Osteoblast (primary cell): ENCODE measurements around the gene ARFIP2. TPM values are rescaled to one million over a fixed set of nuclear protein-coding genes. Genes with fewer than 3 reads are reported as not detected.

Experiments used
- DNase-seq: peaks from one replicate; pipeline ENCODE4 v3.0.0; 2011; ENCODE audit warnings: low spot score, mixed read lengths; ENCODE audit not compliant: insufficient read length; ENCODE audit errors: missing footprints
- H2AFZ ChIP-seq: 2 replicates; pipeline ENCODE4 v1.6.0; 2011; ENCODE audit warnings: mild to moderate bottlenecking, low read length
- H3K27ac ChIP-seq: 2 replicates; pipeline ENCODE4 v1.5.1; 2011; ENCODE audit warnings: mild to moderate bottlenecking, low read depth, low read length, moderate library complexity
- H3K27me3 ChIP-seq: 2 replicates; pipeline ENCODE4 v1.6.0; 2012; ENCODE audit warnings: mild to moderate bottlenecking, control low read depth, inconsistent platforms, low read length, moderate library complexity; ENCODE audit not compliant: insufficient read depth
- H3K36me3 ChIP-seq: 2 replicates; pipeline ENCODE4 v1.5.1; 2011; ENCODE audit warnings: mild to moderate bottlenecking, low read length, control low read depth, moderate library complexity; ENCODE audit not compliant: insufficient read depth
- H3K4me1 ChIP-seq: 2 replicates; pipeline ENCODE4 v1.5.1; 2011; ENCODE audit warnings: mild to moderate bottlenecking, low read length, control low read depth, moderate library complexity; ENCODE audit not compliant: insufficient read depth
- H3K4me2 ChIP-seq: 2 replicates; pipeline ENCODE4 v1.6.0; 2011; ENCODE audit warnings: mild to moderate bottlenecking, low read length; ENCODE audit not compliant: insufficient read depth
- H3K4me3 ChIP-seq: fragments of 200-600 bp; sonication (generic); 3 replicates; pipeline ENCODE4 v1.5.1; 2012; ENCODE audit warnings: mild to moderate bottlenecking, low read length, inconsistent platforms; ENCODE audit not compliant: insufficient read depth
- H3K79me2 ChIP-seq: 2 replicates; pipeline ENCODE4 v1.6.0; 2012; ENCODE audit warnings: mild to moderate bottlenecking, low read length, control low read depth, inconsistent platforms; ENCODE audit not compliant: insufficient read depth
- H3K9me3 ChIP-seq: 2 replicates; pipeline ENCODE4 v1.5.1; 2011; ENCODE audit warnings: low read depth, low read length, control low read depth
- H4K20me1 ChIP-seq: 2 replicates; pipeline ENCODE4 v1.6.0; 2012; ENCODE audit warnings: mild to moderate bottlenecking, low read length, control low read depth; ENCODE audit not compliant: insufficient read depth
- total RNA-seq: library from RNA; depleted of rRNA; stranded (reverse); fragments of >200 nt; gene quantifications from 2 replicates; pipeline ENCODE4 v1.2.3, GENCODE V29; 2012
- TF ChIP-seq, protein P1 (sequence below): IDR thresholded peaks from 2 replicates; pipeline ENCODE4 v1.5.1; 2011; ENCODE audit warnings: mild to moderate bottlenecking, low read depth, low read length, moderate library complexity; ENCODE audit errors: extremely low read depth

ARFIP2 gene
- total RNA-seq, 1 donor: 79.3 TPM

- no peak for DNase-seq
- H3K27me3 ChIP-seq: no peaks in the 10 kb centered on the region
- no peaks in the 10 kb centered on the region for H3K79me2 ChIP-seq
- no peak overlapping the region for H3K4me2 ChIP-seq
- H3K4me1 ChIP-seq: peaks cover 32% of the 10 kb centered on the region
- no peak overlapping the region for H3K4me3 ChIP-seq
- no peak overlapping the region for H2AFZ ChIP-seq
- H3K9me3 ChIP-seq: no peaks in the 10 kb centered on the region
- peaks cover 3% of the 10 kb centered on the region for H4K20me1 ChIP-seq
- TF ChIP-seq, protein P1, sequence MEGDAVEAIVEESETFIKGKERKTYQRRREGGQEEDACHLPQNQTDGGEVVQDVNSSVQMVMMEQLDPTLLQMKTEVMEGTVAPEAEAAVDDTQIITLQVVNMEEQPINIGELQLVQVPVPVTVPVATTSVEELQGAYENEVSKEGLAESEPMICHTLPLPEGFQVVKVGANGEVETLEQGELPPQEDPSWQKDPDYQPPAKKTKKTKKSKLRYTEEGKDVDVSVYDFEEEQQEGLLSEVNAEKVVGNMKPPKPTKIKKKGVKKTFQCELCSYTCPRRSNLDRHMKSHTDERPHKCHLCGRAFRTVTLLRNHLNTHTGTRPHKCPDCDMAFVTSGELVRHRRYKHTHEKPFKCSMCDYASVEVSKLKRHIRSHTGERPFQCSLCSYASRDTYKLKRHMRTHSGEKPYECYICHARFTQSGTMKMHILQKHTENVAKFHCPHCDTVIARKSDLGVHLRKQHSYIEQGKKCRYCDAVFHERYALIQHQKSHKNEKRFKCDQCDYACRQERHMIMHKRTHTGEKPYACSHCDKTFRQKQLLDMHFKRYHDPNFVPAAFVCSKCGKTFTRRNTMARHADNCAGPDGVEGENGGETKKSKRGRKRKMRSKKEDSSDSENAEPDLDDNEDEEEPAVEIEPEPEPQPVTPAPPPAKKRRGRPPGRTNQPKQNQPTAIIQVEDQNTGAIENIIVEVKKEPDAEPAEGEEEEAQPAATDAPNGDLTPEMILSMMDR: no peak
- H3K36me3 ChIP-seq: peaks cover 8% of the 10 kb centered on the region
- H3K27ac ChIP-seq: peak overlapping the region; percentile 40
Measured at GRCh38 chr11:6498544-6498943, 17.4 kb upstream of the ARFIP2 start.

GRCh38 chr11:6498121-6498520, 17.0 kb upstream of the ARFIP2 start:
- Histone ChIP-seq H4K20me1 (peaks cover 3% of the 10 kb centered on the region), H3K4me1 (peaks cover 32% of the 10 kb centered on the region), H3K27me3 (no peaks in the 10 kb centered on the region), H3K27ac (peak overlapping the region; percentile 43), H3K79me2 (no peaks in the 10 kb centered on the region), H2AFZ (no peak overlapping the region), H3K4me2 (no peak overlapping the region), H3K4me3 (no peak overlapping the region), H3K9me3 (no peaks in the 10 kb centered on the region), H3K36me3 (peaks cover 10% of the 10 kb centered on the region)
- peak; percentile 83 for DNase-seq
- TF ChIP-seq, protein P1: no peak

GRCh38 chr11:6497069-6497839, 16.1 kb upstream of the ARFIP2 start, which contains the start of gene DNHD1:
DNHD1 (plus strand) TSS chr11:6497280; CDS start chr11:6498216, 936 bp downstream.
- Histone ChIP-seq H3K79me2 (no peaks in the 10 kb centered on the region), H3K4me1 (peaks cover 29% of the 10 kb centered on the region), H3K4me2 (no peak within 1 kb of the TSS), H3K9me3 (no peaks in the 10 kb centered on the region), H3K27me3 (no peaks in the 10 kb centered on the region), H3K27ac (peak within 1 kb of the TSS; percentile 43), H3K4me3 (no peak within 1 kb of the TSS), H4K20me1 (peaks cover 3% of the 10 kb centered on the region), H3K36me3 (peaks cover 18% of the 10 kb centered on the region), H2AFZ (no peak within 1 kb of the TSS)
- peak; percentile 17 for DNase-seq
- TF ChIP-seq, protein P1: no peak

- peaks cover 17% of the 10 kb centered on the region for H3K79me2 ChIP-seq
- no peaks in the 10 kb centered on the region for H3K4me1 ChIP-seq
- DNase-seq: no peak
- no peak overlapping the region for H3K4me2 ChIP-seq
- H3K4me3 ChIP-seq: no peak overlapping the region
- H3K27me3 ChIP-seq: no peaks in the 10 kb centered on the region
- H2AFZ ChIP-seq: no peak overlapping the region
- no peak overlapping the region for H3K27ac ChIP-seq
- no peaks in the 10 kb centered on the region for H3K9me3 ChIP-seq
- peaks cover 49% of the 10 kb centered on the region for H3K36me3 ChIP-seq
- H4K20me1 ChIP-seq: peaks cover 3% of the 10 kb centered on the region
- TF ChIP-seq, protein P1: no peak
Measured at GRCh38 chr11:6489306-6489705, 8.2 kb upstream of the ARFIP2 start.
